HCT116 (cell line): ENCODE measurements around the gene VPS33B.

Experiments used
- CEBPB ChIP-seq: IDR thresholded peaks from 2 replicates; pipeline ENCODE4 v1.6.1; 2012; ENCODE audit warnings: low read depth
- CTCF ChIP-seq, 3 experiments: fragments of 200-600 bp in 1 of 3; sonication (generic) in 1 of 3; IDR thresholded peaks in 2 of 3; conservative IDR thresholded peaks in 1 of 3; 2 replicates each; pipeline ENCODE4 v1.5.1; 2012 to 2017; ENCODE audit warnings: low read depth in 2 of 3, low read length in 2 of 3, antibody characterized with exemption in 1 of 3, borderline replicate concordance in 1 of 3, control low read depth in 1 of 3, mild to moderate bottlenecking in 1 of 3, mixed read lengths in 1 of 3, mixed run types in 1 of 3, moderate library complexity in 1 of 3; ENCODE audit not compliant: insufficient read depth in 1 of 3
- EZH2 ChIP-seq: fragments of 200-600 bp; sonication (generic); IDR thresholded peaks from 2 replicates; pipeline ENCODE4 v1.6.1; 2017; ENCODE audit warnings: antibody characterized with exemption, mixed run types
- JUND ChIP-seq: IDR thresholded peaks from 2 replicates; pipeline ENCODE4 v1.6.1; 2012
- POLR2A ChIP-seq: IDR thresholded peaks from 2 replicates; pipeline ENCODE4 v1.7.0; 2011; ENCODE audit warnings: borderline replicate concordance; ENCODE audit not compliant: insufficient read depth, insufficient read length; ENCODE audit errors: extremely low read depth
- SRF ChIP-seq: IDR thresholded peaks from 2 replicates; pipeline ENCODE4 v1.6.1; 2012; ENCODE audit warnings: low read depth
- YY1 ChIP-seq: IDR thresholded peaks from 2 replicates; pipeline ENCODE4 v1.6.1; 2011; ENCODE audit warnings: low read length, low read depth, moderate library complexity, mild to moderate bottlenecking; ENCODE audit not compliant: insufficient replicate concordance; ENCODE audit errors: extremely low read depth
- TF ChIP-seq, protein P1 (sequence below): IDR thresholded peaks from 2 replicates; pipeline ENCODE4 v1.6.1; 2012

GRCh38 chr15:91050128-91050455, 27.7 kb upstream of the VPS33B start:
- TF ChIP-seq CTCF (IDR thresholded peaks at IDR 0.05 in 2 of 3, conservative IDR thresholded peaks at IDR 0.05 in 1 of 3; ENCODE audit: borderline replicate concordance in 1 of 3, insufficient read depth in 1 of 3, low read depth in 2 of 3, low read length in 2 of 3) (no peak), CEBPB (no peak), EZH2 (no peak), POLR2A (no peak), JUND (no peak), YY1 (no peak), SRF (no peak)
- TF ChIP-seq, protein P1, sequence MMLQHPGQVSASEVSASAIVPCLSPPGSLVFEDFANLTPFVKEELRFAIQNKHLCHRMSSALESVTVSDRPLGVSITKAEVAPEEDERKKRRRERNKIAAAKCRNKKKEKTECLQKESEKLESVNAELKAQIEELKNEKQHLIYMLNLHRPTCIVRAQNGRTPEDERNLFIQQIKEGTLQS = no peak
